ENCODE measurements around the gene AKAP7.

Gene AKAP7

GRCh38 chr6:131134220-131134979, 867 bp upstream of the AKAP7 start:
- DNase-seq (ENCODE audit: low read depth): no peak

- DNase-seq (ENCODE audit: low read depth): no peak
Measured at GRCh38 chr6:131134980-131135243, 355 bp upstream of the AKAP7 start.

- DNase-seq (ENCODE audit: low read depth): peak; percentile 26
Measured at GRCh38 chr6:131136021-131136786, 937 bp downstream of the AKAP7 start.

GRCh38 chr6:131139599-131139998, 4.3 kb downstream of the AKAP7 start:
- DNase-seq (ENCODE audit: low read depth): no peak

- no peak for DNase-seq (ENCODE audit: low read depth)
Measured at GRCh38 chr6:131143319-131143718, 8.1 kb downstream of the AKAP7 start.

- no peak for DNase-seq (ENCODE audit: low read depth)
Measured at GRCh38 chr6:131146865-131147264, 11.6 kb downstream of the AKAP7 start.

- DNase-seq (ENCODE audit: low read depth): no peak
Measured at GRCh38 chr6:131156411-131156810, 21.1 kb downstream of the AKAP7 start.

- DNase-seq (ENCODE audit: low read depth): no peak
Measured at GRCh38 chr6:131159578-131159977, 24.3 kb downstream of the AKAP7 start.

- no peak for DNase-seq (ENCODE audit: low read depth)
Measured at GRCh38 chr6:131160254-131160758, 25.0 kb downstream of the AKAP7 start.

- DNase-seq (ENCODE audit: low read depth): no peak
Measured at GRCh38 chr6:131161987-131162386, 26.7 kb downstream of the AKAP7 start.

- no peak for DNase-seq (ENCODE audit: low read depth)
Measured at GRCh38 chr6:131163886-131164285, 28.6 kb downstream of the AKAP7 start.

- DNase-seq (ENCODE audit: low read depth): no peak
Measured at GRCh38 chr6:131164506-131164905, 29.2 kb downstream of the AKAP7 start.

GRCh38 chr6:131167773-131168172, 32.5 kb downstream of the AKAP7 start:
- DNase-seq (ENCODE audit: low read depth): no peak

GRCh38 chr6:131169613-131170012, 34.3 kb downstream of the AKAP7 start:
- no peak for DNase-seq (ENCODE audit: low read depth)

- no peak for DNase-seq (ENCODE audit: low read depth)
Measured at GRCh38 chr6:131172222-131172621, 37.0 kb downstream of the AKAP7 start.

GRCh38 chr6:131173680-131174079, 38.4 kb downstream of the AKAP7 start:
- DNase-seq (ENCODE audit: low read depth): peak; percentile 4

GRCh38 chr6:131175564-131175963, 40.3 kb downstream of the AKAP7 start:
- no peak for DNase-seq (ENCODE audit: low read depth)

GRCh38 chr6:131177996-131178395, 42.7 kb downstream of the AKAP7 start:
- DNase-seq (ENCODE audit: low read depth): no peak

GRCh38 chr6:131182991-131183425, 47.7 kb downstream of the AKAP7 start:
- peak; percentile 43 for DNase-seq (ENCODE audit: low read depth)

- DNase-seq (ENCODE audit: low read depth): no peak
Measured at GRCh38 chr6:131183427-131184095, 48.3 kb downstream of the AKAP7 start.

GRCh38 chr6:131191590-131191989, 56.3 kb downstream of the AKAP7 start:
- no peak for DNase-seq (ENCODE audit: low read depth)

- no peak for DNase-seq (ENCODE audit: low read depth)
Measured at GRCh38 chr6:131197716-131198115, 62.4 kb downstream of the AKAP7 start.
